Astrocyte of the cerebellum (primary cell): Measurements from ENCODE around the gene C22orf23.

ENCODE experiments used
- DNase-seq: peaks from one replicate; pipeline ENCODE4 v3.0.0-alpha.2; 2011; ENCODE audit warnings: low read depth
- H3K4me3 ChIP-seq: 2 replicates; pipeline ENCODE4 v1.5.1; 2011; ENCODE audit warnings: mild to moderate bottlenecking, low read depth, low read length, moderate library complexity
- in situ Hi-C: cut with HindIII; loops from 2 replicates; pipeline ENCODE4 v1.10.0; 2017; ENCODE audit warnings: low sequenced_read_pairs
- TF ChIP-seq, protein P1 (sequence below): IDR thresholded peaks from 2 replicates; pipeline ENCODE4 v1.5.1; 2012; ENCODE audit warnings: low read length, low read depth, moderate library complexity, mild to moderate bottlenecking; ENCODE audit errors: missing control alignments

C22orf23 gene

DNA sequence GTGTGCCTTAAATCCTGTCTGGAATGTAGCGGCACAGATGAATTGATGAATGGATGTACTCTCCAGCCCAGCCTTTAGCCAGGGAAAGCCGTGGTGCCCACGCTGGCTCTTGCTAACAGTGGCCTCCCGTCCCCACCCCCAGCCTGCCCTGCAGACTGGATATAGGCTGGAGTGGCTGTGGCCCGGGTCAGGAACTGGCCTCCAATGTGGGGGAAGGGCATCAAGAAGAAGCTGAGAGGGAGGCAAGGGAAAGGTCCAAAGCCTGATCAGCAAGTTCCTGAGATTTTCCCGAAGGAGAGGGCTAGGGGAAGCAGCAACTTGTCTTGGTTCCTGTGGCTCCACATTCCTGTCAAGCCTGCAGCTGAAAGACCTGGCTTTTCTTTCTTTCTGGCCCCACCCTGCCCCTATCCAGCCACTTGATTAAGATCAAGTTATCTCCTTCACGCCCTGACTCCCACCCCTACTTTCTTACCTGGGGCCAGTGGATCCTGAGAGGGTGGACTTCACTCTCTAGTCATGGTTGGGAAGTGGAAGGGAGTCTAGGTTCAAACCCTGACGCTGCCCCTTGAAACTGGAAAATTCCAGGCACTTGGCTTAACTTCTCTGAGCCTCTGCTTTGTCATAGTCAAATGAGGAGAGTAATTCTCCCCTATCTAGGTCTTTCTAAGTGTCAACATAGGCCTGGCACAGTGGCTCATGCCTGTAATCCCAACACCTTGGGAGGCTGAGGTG lies 58.3 kb downstream of the C22orf23 start:
- H3K4me3 ChIP-seq: no peak overlapping the region
- no peak for DNase-seq
- TF ChIP-seq, protein P1, sequence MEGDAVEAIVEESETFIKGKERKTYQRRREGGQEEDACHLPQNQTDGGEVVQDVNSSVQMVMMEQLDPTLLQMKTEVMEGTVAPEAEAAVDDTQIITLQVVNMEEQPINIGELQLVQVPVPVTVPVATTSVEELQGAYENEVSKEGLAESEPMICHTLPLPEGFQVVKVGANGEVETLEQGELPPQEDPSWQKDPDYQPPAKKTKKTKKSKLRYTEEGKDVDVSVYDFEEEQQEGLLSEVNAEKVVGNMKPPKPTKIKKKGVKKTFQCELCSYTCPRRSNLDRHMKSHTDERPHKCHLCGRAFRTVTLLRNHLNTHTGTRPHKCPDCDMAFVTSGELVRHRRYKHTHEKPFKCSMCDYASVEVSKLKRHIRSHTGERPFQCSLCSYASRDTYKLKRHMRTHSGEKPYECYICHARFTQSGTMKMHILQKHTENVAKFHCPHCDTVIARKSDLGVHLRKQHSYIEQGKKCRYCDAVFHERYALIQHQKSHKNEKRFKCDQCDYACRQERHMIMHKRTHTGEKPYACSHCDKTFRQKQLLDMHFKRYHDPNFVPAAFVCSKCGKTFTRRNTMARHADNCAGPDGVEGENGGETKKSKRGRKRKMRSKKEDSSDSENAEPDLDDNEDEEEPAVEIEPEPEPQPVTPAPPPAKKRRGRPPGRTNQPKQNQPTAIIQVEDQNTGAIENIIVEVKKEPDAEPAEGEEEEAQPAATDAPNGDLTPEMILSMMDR: no peak
- in situ Hi-C loops: no loop called here

DNA sequence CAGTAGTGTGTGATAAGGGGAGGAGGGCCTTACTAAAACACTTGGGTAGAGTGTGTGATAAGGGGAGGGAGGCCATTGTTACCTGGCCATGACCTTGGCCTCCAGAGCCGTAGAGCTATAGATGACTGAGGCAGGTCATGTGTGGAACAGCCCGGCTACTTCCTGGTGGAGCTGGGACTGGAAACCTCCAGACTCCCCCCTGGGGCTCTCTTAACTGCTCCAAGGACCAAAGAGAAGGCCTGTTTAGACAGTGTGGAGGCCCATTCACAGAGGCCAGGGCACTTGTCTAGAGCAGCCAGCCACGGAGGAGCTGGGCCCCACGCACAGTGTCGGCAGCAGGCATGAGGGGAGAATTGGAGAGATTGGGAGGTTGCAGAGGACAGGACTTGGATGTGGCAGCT lies 59.8 kb downstream of the C22orf23 start:
- H3K4me3 ChIP-seq: no peak overlapping the region
- no peak for DNase-seq
- in situ Hi-C loops: no loop called here
- TF ChIP-seq, protein P1: no peak
